ENCODE data around the gene PPARGC1A.

DNA sequence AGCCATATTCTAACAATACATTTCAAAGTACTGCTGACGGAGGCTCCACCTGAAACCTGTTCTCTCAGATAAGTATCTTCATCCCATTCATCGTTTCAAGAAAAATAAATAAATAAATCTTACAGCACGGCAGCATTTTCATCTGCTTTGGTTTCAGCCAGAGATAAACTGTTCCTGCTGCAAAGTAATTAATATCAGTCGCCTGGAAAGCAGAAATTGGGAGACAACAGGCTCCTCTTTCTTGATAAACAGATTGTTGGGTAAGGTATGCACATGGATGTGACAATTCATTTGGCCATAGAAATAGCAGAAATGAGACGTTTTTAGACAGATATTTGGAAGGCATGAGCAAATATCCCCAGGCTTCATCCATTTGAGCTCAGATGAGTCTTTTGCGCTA lies 110.4 kb downstream of the PPARGC1A start:
- TF ChIP-seq EP300 (IDR thresholded peaks at IDR 0.05) (no peak), POLR2A (IDR thresholded peaks at IDR 0.05) (no peak), POLR2AphosphoS5 (IDR thresholded peaks at IDR 0.05) (no peak)
- TF ChIP-seq, protein P1, sequence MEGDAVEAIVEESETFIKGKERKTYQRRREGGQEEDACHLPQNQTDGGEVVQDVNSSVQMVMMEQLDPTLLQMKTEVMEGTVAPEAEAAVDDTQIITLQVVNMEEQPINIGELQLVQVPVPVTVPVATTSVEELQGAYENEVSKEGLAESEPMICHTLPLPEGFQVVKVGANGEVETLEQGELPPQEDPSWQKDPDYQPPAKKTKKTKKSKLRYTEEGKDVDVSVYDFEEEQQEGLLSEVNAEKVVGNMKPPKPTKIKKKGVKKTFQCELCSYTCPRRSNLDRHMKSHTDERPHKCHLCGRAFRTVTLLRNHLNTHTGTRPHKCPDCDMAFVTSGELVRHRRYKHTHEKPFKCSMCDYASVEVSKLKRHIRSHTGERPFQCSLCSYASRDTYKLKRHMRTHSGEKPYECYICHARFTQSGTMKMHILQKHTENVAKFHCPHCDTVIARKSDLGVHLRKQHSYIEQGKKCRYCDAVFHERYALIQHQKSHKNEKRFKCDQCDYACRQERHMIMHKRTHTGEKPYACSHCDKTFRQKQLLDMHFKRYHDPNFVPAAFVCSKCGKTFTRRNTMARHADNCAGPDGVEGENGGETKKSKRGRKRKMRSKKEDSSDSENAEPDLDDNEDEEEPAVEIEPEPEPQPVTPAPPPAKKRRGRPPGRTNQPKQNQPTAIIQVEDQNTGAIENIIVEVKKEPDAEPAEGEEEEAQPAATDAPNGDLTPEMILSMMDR (IDR thresholded peaks at IDR 0.05), result no peak
